ENCODE measurements around the gene GPAM. TPM values are rescaled to one million over a fixed set of nuclear protein-coding genes. Genes with fewer than 3 reads are reported as not detected.
A peak's percentile ranks its signal among the peaks of the same experiment; 100 is the strongest.

The GPAM gene
- total RNA-seq, 2 donors from 2014 or later: 18.5 to 21.3 TPM

DNA sequence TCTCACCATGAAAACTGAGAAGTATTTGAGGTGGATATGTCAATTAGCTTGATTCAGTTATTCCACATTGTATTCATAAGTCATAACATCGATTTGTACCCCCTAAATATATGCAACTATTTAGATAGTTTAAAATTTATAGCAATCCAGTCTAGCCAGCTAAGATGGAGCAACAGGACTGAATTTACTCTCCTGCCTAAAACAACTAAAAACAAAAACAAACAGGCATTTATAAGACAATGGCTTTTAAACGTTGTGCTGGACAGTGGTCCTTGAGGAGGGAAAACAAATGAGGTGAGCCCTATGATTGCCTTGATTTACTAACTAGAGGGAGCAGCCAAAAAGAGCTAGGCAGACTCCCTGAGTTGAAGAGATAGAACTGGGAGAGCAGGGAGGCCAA is 814 bp upstream of the GPAM start:
- Mint-ChIP-seq H3K4me1 (peaks cover 32% of the 10 kb centered on the region), H3K27ac (peak overlapping the region; percentile 31), H3K27me3 (ENCODE audit: insufficient read depth) (peaks cover 4% of the 10 kb centered on the region), H3K36me3 (ENCODE audit: low read depth) (no peaks in the 10 kb centered on the region), H3K4me3 (peak overlapping the region; percentile 92), H3K9me3 (peaks cover 16% of the 10 kb centered on the region)
- Histone ChIP-seq H3K9me3 (ENCODE audit: control insufficient read depth, low read length) (peaks cover 4% of the 10 kb centered on the region), H3K36me3 (ENCODE audit: control insufficient read depth, insufficient read depth, low read length) (no peaks in the 10 kb centered on the region), H3K4me1 (ENCODE audit: control insufficient read depth, insufficient read depth, low read length) (no peaks in the 10 kb centered on the region), H3K27ac (ENCODE audit: low read depth, low read length) (no peak overlapping the region), H3K27me3 (ENCODE audit: control insufficient read depth, insufficient read depth, low read length, poor library complexity, severe bottlenecking) (no peaks in the 10 kb centered on the region), H3K9ac (ENCODE audit: extremely low read depth, low read length, poor library complexity, severe bottlenecking) (peak overlapping the region; percentile 88), H3K4me3 (ENCODE audit: low read length) (peak overlapping the region; percentile 99)
- no peak for DNase-seq
- TF ChIP-seq, protein P1, sequence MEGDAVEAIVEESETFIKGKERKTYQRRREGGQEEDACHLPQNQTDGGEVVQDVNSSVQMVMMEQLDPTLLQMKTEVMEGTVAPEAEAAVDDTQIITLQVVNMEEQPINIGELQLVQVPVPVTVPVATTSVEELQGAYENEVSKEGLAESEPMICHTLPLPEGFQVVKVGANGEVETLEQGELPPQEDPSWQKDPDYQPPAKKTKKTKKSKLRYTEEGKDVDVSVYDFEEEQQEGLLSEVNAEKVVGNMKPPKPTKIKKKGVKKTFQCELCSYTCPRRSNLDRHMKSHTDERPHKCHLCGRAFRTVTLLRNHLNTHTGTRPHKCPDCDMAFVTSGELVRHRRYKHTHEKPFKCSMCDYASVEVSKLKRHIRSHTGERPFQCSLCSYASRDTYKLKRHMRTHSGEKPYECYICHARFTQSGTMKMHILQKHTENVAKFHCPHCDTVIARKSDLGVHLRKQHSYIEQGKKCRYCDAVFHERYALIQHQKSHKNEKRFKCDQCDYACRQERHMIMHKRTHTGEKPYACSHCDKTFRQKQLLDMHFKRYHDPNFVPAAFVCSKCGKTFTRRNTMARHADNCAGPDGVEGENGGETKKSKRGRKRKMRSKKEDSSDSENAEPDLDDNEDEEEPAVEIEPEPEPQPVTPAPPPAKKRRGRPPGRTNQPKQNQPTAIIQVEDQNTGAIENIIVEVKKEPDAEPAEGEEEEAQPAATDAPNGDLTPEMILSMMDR (conservative IDR thresholded peaks at IDR 0.05): no peak
- WGBS, 2 experiments (ENCODE audit: insufficient coverage in 1 of 2, insufficient read length in 1 of 2): 17 to 23% methylated on average over 1 to 2 of the region's 2 CpGs

DNA sequence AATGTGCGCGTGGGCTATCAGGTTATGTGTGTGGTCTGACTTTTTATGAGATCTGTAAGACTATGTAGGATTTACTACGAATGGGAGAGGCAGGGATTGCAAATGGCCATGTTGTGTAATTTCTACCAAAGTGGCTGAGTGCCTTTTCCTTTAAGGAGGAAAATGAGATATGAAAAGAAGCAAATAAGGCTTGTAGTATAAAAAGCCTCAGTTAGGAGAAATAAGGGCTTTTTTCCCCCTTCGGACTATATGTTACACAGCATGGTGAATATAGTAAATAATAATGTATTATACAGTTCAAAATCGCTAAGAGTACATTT is 447 bp upstream of the GPAM start:
- 0 to 17% methylated on average over 2 to 4 of the region's 5 CpGs for WGBS, 2 experiments (ENCODE audit: insufficient coverage in 1 of 2, insufficient read length in 1 of 2)
- H3K9ac ChIP-seq (ENCODE audit: extremely low read depth, low read length, poor library complexity, severe bottlenecking): peak overlapping the region; percentile 88
- Mint-ChIP-seq H3K36me3 (ENCODE audit: low read depth) (no peaks in the 10 kb centered on the region), H3K4me1 (peaks cover 36% of the 10 kb centered on the region), H3K27me3 (ENCODE audit: insufficient read depth) (peaks cover 4% of the 10 kb centered on the region), H3K4me3 (peak overlapping the region; percentile 92), H3K27ac (peak overlapping the region; percentile 98), H3K9me3 (peaks cover 16% of the 10 kb centered on the region)
- peak overlapping the region; percentile 40 for H3K27ac ChIP-seq (ENCODE audit: low read depth, low read length)
- H3K4me1 ChIP-seq (ENCODE audit: control insufficient read depth, insufficient read depth, low read length): no peaks in the 10 kb centered on the region
- no peaks in the 10 kb centered on the region for H3K36me3 ChIP-seq (ENCODE audit: control insufficient read depth, insufficient read depth, low read length)
- TF ChIP-seq, protein P1 (conservative IDR thresholded peaks at IDR 0.05): no peak
- H3K4me3 ChIP-seq (ENCODE audit: low read length): peak overlapping the region; percentile 99
- no peaks in the 10 kb centered on the region for H3K27me3 ChIP-seq (ENCODE audit: control insufficient read depth, insufficient read depth, low read length, poor library complexity, severe bottlenecking)
- no peak for DNase-seq
- peaks cover 4% of the 10 kb centered on the region for H3K9me3 ChIP-seq (ENCODE audit: control insufficient read depth, low read length)

DNA sequence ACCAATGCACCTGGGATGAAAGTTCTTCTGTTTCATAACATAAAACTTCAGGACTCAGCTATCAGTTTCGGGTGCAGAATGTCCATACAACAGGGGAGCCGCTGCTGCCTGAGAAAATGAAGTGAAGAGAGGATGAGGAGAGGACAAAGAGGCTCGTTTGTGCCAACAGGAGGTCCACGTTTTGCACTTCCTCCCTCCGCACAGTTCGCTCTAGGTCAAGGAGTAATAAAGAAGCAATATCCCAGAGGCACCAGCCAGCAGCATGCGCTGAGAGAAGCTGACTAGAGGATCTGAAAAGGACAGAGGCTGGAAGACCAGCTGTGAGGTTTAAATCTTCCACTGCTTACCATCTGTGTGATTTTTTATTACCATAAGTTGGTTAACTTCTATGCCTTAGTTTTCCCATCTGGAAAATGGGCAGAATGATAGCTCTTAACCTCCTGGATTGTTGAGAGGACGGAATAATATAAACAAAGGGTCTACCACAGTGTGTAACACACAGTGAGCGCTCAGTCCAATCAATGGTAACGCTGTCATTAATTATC is 709 bp downstream of the GPAM start:
- no peaks in the 10 kb centered on the region for H3K4me1 ChIP-seq (ENCODE audit: control insufficient read depth, insufficient read depth, low read length)
- H3K27me3 Mint-ChIP-seq (ENCODE audit: insufficient read depth): peaks cover 4% of the 10 kb centered on the region
- H3K9me3 Mint-ChIP-seq: peaks cover 15% of the 10 kb centered on the region
- peaks cover 4% of the 10 kb centered on the region for H3K9me3 ChIP-seq (ENCODE audit: control insufficient read depth, low read length)
- H3K27ac Mint-ChIP-seq: peak overlapping the region; percentile 98
- peaks cover 4% of the 10 kb centered on the region for H3K36me3 ChIP-seq (ENCODE audit: control insufficient read depth, insufficient read depth, low read length)
- peak overlapping the region; percentile 92 for H3K4me3 Mint-ChIP-seq
- H3K36me3 Mint-ChIP-seq (ENCODE audit: low read depth): peaks cover 6% of the 10 kb centered on the region
- H3K4me1 Mint-ChIP-seq: peaks cover 43% of the 10 kb centered on the region
- 47 to 50% methylated on average over 9 to 10 of the region's 10 CpGs for WGBS, 2 experiments (ENCODE audit: insufficient coverage in 1 of 2, insufficient read length in 1 of 2)
- H3K27ac ChIP-seq (ENCODE audit: low read depth, low read length): no peak overlapping the region
- peak; percentile 47 for DNase-seq
- peak overlapping the region; percentile 99 for H3K4me3 ChIP-seq (ENCODE audit: low read length)
- no peaks in the 10 kb centered on the region for H3K27me3 ChIP-seq (ENCODE audit: control insufficient read depth, insufficient read depth, low read length, poor library complexity, severe bottlenecking)
- H3K9ac ChIP-seq (ENCODE audit: extremely low read depth, low read length, poor library complexity, severe bottlenecking): peak overlapping the region; percentile 88
- TF ChIP-seq, protein P1 (conservative IDR thresholded peaks at IDR 0.05): no peak

Measured in endodermal cell (in vitro differentiated cells).